NCI-H2029 (cell line): ENCODE results near the gene TTC21A.
"Not testable (repeated sequence)": the region's sequence is repeated elsewhere in the genome, so short reads cannot be mapped to it uniquely, and the experiment has no call there.

Experiments used
- DNase-seq: peaks from one replicate; lab custom pipeline; 2025; lab: John Stamatoyannopoulos, UW

Gene TTC21A

DNA sequence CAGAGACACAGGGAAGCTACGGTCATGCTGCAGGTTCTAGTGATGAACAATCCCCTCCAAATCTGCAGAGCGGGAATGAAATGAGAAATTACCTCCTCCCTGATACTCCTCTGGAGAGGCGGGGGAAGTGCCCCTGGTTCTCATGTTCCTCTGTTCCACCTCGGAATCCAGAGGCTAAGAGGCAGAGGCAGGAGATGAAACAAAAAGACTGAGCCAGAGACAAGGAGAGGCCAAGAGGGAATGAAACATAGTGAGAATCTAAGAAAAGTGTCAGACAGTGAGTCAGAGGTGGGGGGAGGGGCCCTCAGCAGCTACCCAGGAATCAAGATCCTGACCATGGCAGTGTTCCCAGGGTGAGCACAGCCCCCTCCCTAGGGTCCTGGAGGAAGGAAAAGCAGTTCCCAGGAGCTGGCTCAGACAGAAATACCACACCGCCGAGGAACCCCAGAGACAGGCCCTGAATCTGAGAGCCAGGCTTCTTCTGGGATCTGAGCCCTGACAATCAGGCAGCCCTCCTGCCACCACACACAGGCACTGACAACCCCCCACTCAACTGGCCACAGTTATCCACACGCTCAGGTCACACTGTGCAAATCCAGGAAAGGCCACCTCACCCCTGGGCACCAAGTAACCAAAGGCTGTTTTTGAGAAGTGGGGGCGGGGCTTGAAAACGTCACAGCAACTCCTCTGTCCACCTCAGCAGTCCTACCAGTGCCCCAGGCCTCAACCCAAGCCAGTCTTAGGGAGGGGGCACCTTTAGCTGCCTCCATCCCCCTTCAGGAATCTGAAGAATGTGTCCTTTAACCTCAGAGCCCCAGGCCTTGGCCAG, 43.5 kb downstream of the TTC21A start:
- DNase-seq, result no peak

- no peak for DNase-seq
These were observed 46.4 kb downstream of the TTC21A start for GRCh38 chr3:39153977-39154279.

- no peak for DNase-seq
These were observed 47.0 kb downstream of the TTC21A start for GRCh38 chr3:39154280-39155021.

- DNase-seq, result no peak
These were observed 48.9 kb downstream of the TTC21A start for GRCh38 chr3:39156421-39156820.

DNA sequence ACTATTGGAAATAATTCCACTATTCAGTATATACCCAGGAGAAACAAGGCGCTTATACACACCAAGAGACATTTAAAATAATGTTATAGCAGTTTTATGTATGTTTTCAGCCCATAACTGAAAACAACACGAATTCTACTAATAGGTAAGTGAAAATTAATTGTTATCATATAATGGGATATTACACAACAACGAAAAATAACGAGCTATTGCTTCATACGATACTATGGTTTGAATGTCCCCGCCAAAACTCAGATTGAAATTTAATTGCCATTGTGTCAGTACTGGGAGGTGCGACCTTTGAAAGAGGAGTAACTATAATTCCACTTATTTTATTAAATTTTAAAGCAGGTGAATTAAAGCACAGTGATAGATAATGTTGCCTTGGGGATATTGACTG, 49.9 kb downstream of the TTC21A start:
- no peak for DNase-seq

GRCh38 chr3:39158148-39158715, 50.8 kb downstream of the TTC21A start:
- no peak for DNase-seq

DNA sequence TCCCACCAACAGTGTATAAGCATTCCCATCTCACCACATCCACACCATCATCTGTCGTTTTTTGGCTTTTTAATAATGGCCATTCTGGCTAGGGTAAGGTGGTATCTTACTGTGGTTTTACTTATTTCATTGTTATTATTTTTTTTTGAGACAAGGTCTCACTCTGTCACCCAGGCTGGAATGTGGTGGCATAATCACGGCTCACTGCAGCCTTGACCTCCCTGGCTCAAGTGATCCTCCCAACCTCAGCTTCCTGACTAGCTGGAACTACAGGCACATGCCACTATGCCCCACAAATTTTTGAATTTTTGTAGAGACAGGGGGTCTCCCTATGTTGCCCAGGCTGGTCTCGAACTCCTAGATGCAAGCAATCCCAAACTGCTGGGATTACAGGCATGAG, 56.9 kb downstream of the TTC21A start:
- DNase-seq, result no peak

DNA sequence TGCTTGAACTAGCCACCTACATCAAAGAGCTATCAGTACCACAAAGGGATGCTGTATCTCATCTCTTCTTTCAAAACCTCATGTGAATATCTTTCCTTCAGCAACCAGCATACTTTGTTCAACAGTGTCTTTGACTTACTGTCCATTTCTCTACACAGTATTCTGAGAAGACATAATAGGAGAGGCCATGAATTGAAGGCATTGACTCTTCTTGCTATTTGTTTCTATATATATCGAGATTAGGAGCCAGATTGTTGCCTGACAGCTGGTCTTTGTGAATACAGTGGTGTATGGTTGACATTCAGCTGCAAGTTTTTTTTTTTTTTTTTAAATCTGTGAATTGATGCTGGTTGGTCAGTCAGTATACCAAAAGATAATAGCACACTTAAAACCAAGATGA, 58.0 kb downstream of the TTC21A start:
- DNase-seq, result no peak

GRCh38 chr3:39166134-39166710, 58.7 kb downstream of the TTC21A start:
- DNase-seq, result peak; percentile 12

DNA sequence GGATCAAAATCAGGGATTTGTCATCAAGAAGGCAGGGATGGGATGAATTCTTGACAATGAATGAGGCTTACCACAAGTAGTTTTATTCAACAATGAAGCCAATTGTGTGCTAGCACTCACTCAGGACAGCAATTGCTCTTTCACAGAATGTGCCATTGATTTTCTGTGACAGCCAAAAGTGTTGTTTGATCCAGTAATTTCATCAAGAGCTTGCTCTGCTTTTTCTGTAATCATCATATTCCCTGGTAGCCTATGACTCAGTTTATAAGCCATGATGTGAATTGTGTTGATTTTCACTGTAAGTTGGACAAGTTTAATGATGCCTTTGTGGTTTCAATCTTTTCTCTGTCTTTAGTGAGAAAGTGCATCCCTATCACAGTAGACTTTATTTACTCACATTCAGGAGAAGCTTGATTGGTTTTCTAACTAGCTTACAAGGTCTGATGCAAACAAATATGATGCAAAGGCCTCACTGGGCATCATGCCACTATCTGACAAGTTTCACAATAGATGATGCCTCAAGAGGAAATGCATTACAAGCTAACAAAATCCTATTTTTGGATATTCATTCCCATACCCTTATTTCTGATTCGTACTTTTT, 59.6 kb downstream of the TTC21A start:
- DNase-seq, result peak; percentile 35

- DNase-seq, result no peak
These were observed 60.8 kb downstream of the TTC21A start for GRCh38 chr3:39168156-39168780.

DNA sequence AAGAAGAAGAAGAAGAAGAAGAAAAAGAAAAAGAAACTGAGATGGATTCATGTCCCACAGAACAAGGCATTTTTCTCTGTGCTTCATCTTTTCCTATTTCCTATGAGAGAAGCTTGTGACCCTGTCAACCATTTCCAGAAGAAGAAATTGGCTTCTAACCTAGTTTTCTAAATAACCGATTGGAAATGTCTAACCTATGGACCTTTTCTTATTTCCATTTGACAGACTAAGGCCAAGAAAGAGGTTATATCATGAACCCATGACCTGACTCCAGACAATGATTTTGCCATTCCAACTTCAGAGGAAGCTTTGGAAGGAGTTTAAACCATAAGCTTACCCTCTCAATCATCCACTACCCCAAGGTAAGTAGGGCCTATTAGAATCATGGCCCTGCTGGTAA, 62.2 kb downstream of the TTC21A start:
- DNase-seq, result no peak

DNA sequence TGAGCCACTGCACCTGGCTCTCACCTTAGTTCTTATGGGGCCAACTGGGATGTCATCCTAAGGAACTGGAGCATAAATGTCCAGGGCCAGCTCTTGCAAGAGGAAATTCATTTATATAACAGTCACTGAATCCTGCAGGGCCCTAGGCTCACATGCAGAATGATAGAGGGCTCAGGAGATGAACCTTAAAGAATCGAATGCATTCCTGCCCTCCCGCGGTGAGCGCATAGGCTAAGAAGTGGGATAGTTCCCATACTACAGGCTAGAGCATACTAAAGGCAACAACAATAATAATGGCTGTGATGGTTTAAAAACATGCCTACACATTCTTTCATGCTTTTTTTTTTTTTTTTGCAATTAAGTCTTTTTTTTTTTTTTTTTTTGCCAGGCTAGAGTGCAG, 63.0 kb downstream of the TTC21A start:
- DNase-seq, result no peak

GRCh38 chr3:39170877-39171276, 63.4 kb downstream of the TTC21A start:
- not testable (repeated sequence) for DNase-seq

DNA sequence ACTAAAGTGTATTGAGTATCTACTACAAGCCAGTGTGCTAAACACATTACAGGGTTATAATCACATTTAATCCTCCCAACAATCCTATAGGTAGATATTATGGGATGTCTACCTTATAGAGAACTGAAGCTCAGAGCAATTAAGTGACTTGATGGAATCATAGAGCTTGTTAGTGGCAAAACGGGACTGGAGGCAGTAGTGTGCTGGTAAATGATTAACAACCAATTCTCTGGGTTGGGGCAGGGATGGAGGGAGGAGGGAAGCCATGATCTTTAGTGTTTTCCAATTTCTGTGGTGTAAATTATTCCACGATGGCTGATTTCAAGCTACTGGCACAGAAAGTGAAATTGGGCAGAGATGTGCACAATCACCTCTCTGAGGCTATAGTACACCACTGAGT, 64.4 kb downstream of the TTC21A start:
- DNase-seq, result no peak

DNA sequence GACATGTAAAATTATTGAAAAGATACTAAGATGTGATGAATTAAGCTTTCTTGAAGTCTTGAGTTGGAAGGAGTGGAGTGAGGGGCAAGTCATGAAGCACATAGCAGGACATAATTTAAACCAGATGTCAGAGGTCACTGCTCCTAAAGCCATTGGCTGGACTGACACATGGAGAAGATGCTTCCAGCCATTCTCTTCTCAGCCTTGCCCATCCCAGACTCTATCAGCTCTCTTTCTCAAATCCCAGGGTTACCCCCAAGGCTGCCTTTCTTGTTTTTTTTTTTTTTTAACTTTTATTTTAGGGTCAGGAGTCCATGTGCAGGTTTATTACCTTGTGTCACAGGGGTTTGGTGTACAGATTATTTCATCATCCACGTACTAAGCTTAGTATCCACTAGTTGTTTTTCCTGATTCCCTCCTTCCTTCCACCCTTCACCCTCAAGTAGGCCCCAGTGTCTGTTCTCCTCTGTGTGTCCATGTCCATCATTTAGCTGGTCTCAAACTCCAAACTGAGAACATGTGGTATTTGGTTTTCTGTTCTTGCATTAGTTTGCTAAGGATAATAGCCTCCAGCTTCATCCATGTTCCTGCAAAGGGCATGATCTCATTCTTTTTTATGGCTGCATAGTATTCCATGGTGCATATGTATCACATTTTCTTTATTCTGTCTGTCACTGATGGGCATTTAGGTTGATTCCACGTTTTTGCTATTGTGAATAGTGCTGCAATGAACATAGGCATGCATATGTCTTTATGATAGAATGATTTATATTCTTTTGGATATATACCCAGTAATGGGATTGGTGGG, 66.0 kb downstream of the TTC21A start:
- DNase-seq, result no peak

DNA sequence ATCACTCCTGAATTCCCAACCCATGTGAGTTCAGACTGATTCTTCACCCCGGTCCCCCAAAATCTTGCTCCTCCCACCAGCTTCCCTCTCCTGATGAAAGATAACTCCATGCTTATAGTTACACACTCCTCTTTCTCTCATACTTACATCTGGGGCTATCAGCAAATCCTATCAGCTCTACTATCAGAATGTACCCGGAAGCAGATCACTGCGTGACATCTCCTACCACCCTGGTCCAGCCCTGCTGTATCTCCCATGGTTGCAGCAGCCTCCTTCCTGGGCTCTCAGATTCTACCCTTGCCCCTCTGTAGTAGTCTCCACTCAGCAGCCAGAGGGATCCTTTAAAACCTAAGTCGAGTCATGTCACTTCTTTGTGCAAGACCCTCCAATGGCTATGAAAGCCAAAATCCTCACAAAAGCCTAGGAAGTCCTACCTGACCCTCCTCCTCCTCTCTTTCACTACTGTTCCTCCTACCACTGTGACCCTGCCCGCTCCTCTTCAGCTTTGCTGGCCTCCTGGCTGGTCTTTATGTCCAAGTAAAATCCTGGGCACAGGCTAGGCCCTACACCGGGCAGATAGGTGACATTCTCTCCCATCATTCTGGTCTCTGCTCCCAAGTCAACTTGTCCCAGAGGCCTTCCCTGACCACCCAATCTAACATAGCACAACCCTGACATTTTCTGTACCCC, 68.7 kb downstream of the TTC21A start:
- no peak for DNase-seq

GRCh38 chr3:39177708-39178332, 70.3 kb downstream of the TTC21A start:
- peak; percentile 75 for DNase-seq

- DNase-seq, result no peak
These were observed 71.1 kb downstream of the TTC21A start for GRCh38 chr3:39178553-39178952.

GRCh38 chr3:39180183-39180545, 72.7 kb downstream of the TTC21A start:
- no peak for DNase-seq
